ENCODE results near the gene ERGIC1. TPM values are rescaled to one million over a fixed set of nuclear protein-coding genes. Genes with fewer than 3 reads are reported as not detected.

The ERGIC1 gene
- total RNA-seq, 4 donors from 2014 or later: 54.4 to 108 (median 88.0) TPM

DNA sequence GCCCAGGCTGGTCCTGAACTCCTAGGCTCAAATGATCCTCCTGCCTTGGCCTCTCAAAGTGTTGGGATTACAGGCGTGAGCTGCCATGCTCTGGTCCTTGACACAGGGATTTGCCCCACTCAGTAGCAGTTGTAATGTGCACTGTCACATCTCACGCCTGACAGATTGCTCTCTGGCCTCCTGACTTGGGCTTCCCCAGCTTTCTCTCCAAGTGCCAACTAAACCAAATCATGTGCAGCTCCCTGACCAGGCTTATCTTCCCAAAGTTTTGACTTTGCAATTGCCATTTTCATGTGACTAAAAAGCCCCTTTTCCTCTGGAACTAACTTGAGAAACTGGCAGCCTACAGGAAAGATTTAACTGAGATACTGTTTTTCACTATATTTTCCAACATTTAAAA, 135.9 kb downstream of the ERGIC1 start:
- no peak for ATAC-seq
- in situ Hi-C loops (cut with MboI; ENCODE audit: low sequenced_read_pairs in 4 of 4): no loop called here
- peaks cover 0 to 29% of the 10 kb centered on the region in 2 donors for H3K36me3 ChIP-seq
- H3K9me3 ChIP-seq: no peaks in the 10 kb centered on the region
- DNase-seq: no peak
- H3K27ac ChIP-seq: no peak overlapping the region
- no peaks in the 10 kb centered on the region for H3K4me1 ChIP-seq
- H3K27me3 ChIP-seq: no peaks in the 10 kb centered on the region
- H3K4me3 ChIP-seq: no peak overlapping the region
- TF ChIP-seq POLR2A (IDR thresholded peaks at IDR 0.05): no peak
- no peak for TF ChIP-seq CTCF (IDR thresholded peaks at IDR 0.05 in 4 of 5, conservative IDR thresholded peaks at IDR 0.05 in 1 of 5)
- intact Hi-C loops (cut with DNase I; ENCODE audit: low total_unique reads): no loop called here

GRCh38 chr5:172971482-172971881, 137.4 kb downstream of the ERGIC1 start:
- no peaks in the 10 kb centered on the region for H3K9me3 ChIP-seq
- H3K27me3 ChIP-seq: no peaks in the 10 kb centered on the region
- intact Hi-C loops (cut with DNase I; ENCODE audit: low total_unique reads): no loop called here
- ATAC-seq (no peak), DNase-seq (no peak)
- H3K27ac ChIP-seq: no peak overlapping the region
- H3K36me3 ChIP-seq: peaks cover 0 to 16% of the 10 kb centered on the region in 2 donors
- in situ Hi-C loops (cut with MboI; ENCODE audit: low sequenced_read_pairs in 4 of 4): no loop called here
- TF ChIP-seq POLR2A (IDR thresholded peaks at IDR 0.05) (no peak), CTCF (IDR thresholded peaks at IDR 0.05 in 4 of 5, conservative IDR thresholded peaks at IDR 0.05 in 1 of 5) (no peak)
- H3K4me1 ChIP-seq: no peaks in the 10 kb centered on the region
- H3K4me3 ChIP-seq: no peak overlapping the region

DNA sequence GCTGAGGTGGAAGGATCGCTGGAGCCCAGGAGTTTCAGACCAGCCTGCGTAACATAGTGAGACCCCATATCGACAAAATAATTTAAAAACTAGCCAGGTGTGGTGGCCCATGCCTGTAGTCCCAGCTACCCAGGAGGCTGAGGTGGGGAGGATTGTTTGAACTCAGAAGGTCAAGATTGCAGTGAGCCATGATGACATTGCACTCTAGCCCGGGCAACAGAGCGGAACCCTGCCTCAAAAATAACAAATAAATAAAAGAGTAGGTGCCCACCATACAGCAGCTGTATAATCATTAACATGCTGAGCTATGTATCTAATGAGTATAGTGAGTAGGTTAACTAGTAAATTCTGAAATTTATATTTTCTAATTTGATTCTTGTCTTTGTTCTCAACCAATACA, 138.5 kb downstream of the ERGIC1 start:
- no peak for TF ChIP-seq CTCF (IDR thresholded peaks at IDR 0.05 in 4 of 5, conservative IDR thresholded peaks at IDR 0.05 in 1 of 5)
- no peak for TF ChIP-seq POLR2A (IDR thresholded peaks at IDR 0.05)
- Histone ChIP-seq H3K27me3 (no peaks in the 10 kb centered on the region), H3K36me3 (peaks cover 0 to 16% of the 10 kb centered on the region in 2 donors), H3K27ac (no peak overlapping the region), H3K9me3 (no peaks in the 10 kb centered on the region), H3K4me3 (no peak overlapping the region), H3K4me1 (no peaks in the 10 kb centered on the region)
- intact Hi-C loops (cut with DNase I; ENCODE audit: low total_unique reads) (no loop called here), in situ Hi-C loops (cut with MboI; ENCODE audit: low sequenced_read_pairs in 4 of 4) (no loop called here)
- DNase-seq (no peak), ATAC-seq (no peak)

- H3K27me3 ChIP-seq: no peaks in the 10 kb centered on the region
- DNase-seq (no peak), ATAC-seq (no peak)
- H3K36me3 ChIP-seq: peaks cover 0 to 16% of the 10 kb centered on the region in 2 donors
- in situ Hi-C loops (cut with MboI; ENCODE audit: low sequenced_read_pairs in 4 of 4): no loop called here
- no peak for TF ChIP-seq CTCF (IDR thresholded peaks at IDR 0.05 in 4 of 5, conservative IDR thresholded peaks at IDR 0.05 in 1 of 5)
- TF ChIP-seq POLR2A (IDR thresholded peaks at IDR 0.05): no peak
- H3K27ac ChIP-seq: no peak overlapping the region
- no peak overlapping the region for H3K4me3 ChIP-seq
- H3K9me3 ChIP-seq: no peaks in the 10 kb centered on the region
- intact Hi-C loops (cut with DNase I; ENCODE audit: low total_unique reads): no loop called here
- H3K4me1 ChIP-seq: no peaks in the 10 kb centered on the region
Measured at GRCh38 chr5:172973127-172973916, 139.3 kb downstream of the ERGIC1 start.
